ENCODE results near the gene CACNA1C. TPM values are rescaled to one million over a fixed set of nuclear protein-coding genes. Genes with fewer than 3 reads are reported as not detected.

The CACNA1C gene
- total and polyA plus RNA-seq, 2 of the 4 experiments (the other 2 are of a cell fraction) = 1.6 to 2.6 TPM

DNA sequence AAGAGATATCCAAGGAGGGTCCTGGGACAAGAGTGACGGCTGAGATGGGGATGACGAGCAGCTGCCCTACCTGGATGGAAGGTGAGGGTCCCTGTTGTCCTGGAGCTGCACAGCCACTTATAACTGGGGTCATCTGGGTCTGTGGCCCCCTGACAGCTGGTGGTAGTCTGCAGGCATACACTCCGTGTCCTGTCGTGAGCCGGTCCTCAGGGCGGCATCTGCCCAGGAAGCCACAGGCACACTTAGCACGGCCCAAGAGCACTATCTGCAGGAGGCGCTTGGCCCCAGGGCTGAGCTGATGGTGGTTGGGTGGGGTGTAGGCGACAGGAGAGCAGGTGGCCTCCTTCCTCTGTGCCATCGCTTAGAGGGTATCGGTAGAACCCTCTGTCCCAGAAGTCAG lies 248.1 kb downstream of the CACNA1C start:
- Histone ChIP-seq H2AK9ac (replicated peaks; ENCODE audit: low read depth, low read length, poor library complexity) (no peak overlapping the region), H3K36me3 (ENCODE audit: control insufficient read depth, insufficient read depth, low read length) (no peaks in the 10 kb centered on the region), H4K91ac (ENCODE audit: insufficient read depth, low read depth, low read length) (peak overlapping the region; percentile 91), H3K4me3 (ENCODE audit: insufficient read depth, low read depth, low read length) (no peak overlapping the region), H2AK5ac (ENCODE audit: low read depth, low read length) (peak overlapping the region; percentile 22; the same call in 1 of the 2 replicates), H3K23ac (ENCODE audit: low read depth, low read length) (no peak overlapping the region), H2BK5ac (ENCODE audit: low read depth, low read length, poor library complexity, severe bottlenecking) (peak overlapping the region; percentile 88), H3K14ac (replicated peaks; ENCODE audit: low read depth, low read length) (peak overlapping the region; percentile 56; the same call in 1 of the 2 replicates), H2BK20ac (ENCODE audit: low read depth, low read length) (peak overlapping the region; percentile 82), H3K9me3 (ENCODE audit: control insufficient read depth, insufficient read depth, low read length) (no peaks in the 10 kb centered on the region), H2BK120ac (ENCODE audit: low read depth, low read length) (peak overlapping the region; percentile 84), H3K9ac (ENCODE audit: low read depth, low read length) (no peak overlapping the region), H3K18ac (ENCODE audit: low read depth, low read length) (peak overlapping the region; percentile 68), H4K20me1 (ENCODE audit: insufficient read depth, low read length) (peaks cover 4% of the 10 kb centered on the region; the same call in 1 of the 2 replicates), H3K9me1 (ENCODE audit: insufficient read depth, low read length) (peaks cover 14% of the 10 kb centered on the region), H3K4ac (ENCODE audit: low read depth, low read length) (peak overlapping the region; percentile 89), H3K79me1 (ENCODE audit: low read depth in 1 of 2, low read length in 2 of 2) (peaks cover 4 to 9% of the 10 kb centered on the region in 2 experiments; a peak in 2 of 4 replicates), H4K8ac (ENCODE audit: low read depth in 2 of 2, low read length in 2 of 2) (peak overlapping the region; percentile 34 to 61; a peak in 3 of 4 replicates), H2AFZ (replicated peaks; ENCODE audit: low read length, poor library complexity) (no peak overlapping the region), H3K27ac (ENCODE audit: insufficient read depth, low read length) (peak overlapping the region; percentile 86; the same call in 1 of the 2 replicates), H3K4me1 (ENCODE audit: control insufficient read depth, insufficient read depth, low read length) (peaks cover 31% of the 10 kb centered on the region), H3K27me3 (ENCODE audit: control insufficient read depth, insufficient read depth, low read length) (no peaks in the 10 kb centered on the region), H4K5ac (ENCODE audit: low read depth, low read length) (peak overlapping the region; percentile 62), H3K56ac (ENCODE audit: extremely low read depth, insufficient read depth, low read length) (no peak overlapping the region), H3K4me2 (ENCODE audit: low read depth, low read length) (no peak overlapping the region), H2BK15ac (ENCODE audit: low read depth, low read length) (peak overlapping the region; percentile 84; the same call in 2 of the 3 replicates)
- 97% methylated on average over 6 of the region's 11 CpGs; no CpG with 5 or more reads in 1 of the 2 experiments for WGBS, 2 experiments (ENCODE audit: extremely low coverage in 2 of 2, insufficient read length in 1 of 2)
- ATAC-seq (ENCODE audit: low read depth) (no peak), DNase-seq (no peak)
- BruUV-seq (replicated peaks) = no TSS peak
- ChIA-PET POLR2A (ENCODE audit: unreplicated experiment) (no interaction called here), CTCF (no interaction called here)
- in situ Hi-C loops (cut with MboI; ENCODE audit: low sequenced_read_pairs) = no loop called here
- intact Hi-C loops (cut with micrococcal nuclease) = loop anchor here (5.0 kb wide), 1 partner anchor 96 kb away; no protein-coding TSS in a partner anchor
- TF ChIP-seq NFE2L2 (IDR thresholded peaks at IDR 0.05; ENCODE audit: low read depth, low read length) (no peak), FOS (IDR thresholded peaks at IDR 0.05; ENCODE audit: low read depth, low read length) (no peak), SMC3 (IDR thresholded peaks at IDR 0.05; ENCODE audit: low read depth, low read length) (no peak), RFX5 (IDR thresholded peaks at IDR 0.05; ENCODE audit: low read depth, low read length) (no peak), CEBPB (IDR thresholded peaks at IDR 0.05; ENCODE audit: low read depth, low read length) (no peak), RAD21 (IDR thresholded peaks at IDR 0.05; ENCODE audit: low read length) (no peak), CTCF (conservative IDR thresholded peaks at IDR 0.05; ENCODE audit: low read depth, low read length) (no peak), MXI1 (IDR thresholded peaks at IDR 0.05; ENCODE audit: borderline replicate concordance, low read depth, low read length) (no peak), MAZ (IDR thresholded peaks at IDR 0.05; ENCODE audit: borderline replicate concordance, low read depth, low read length) (no peak), MAFK (IDR thresholded peaks at IDR 0.05; ENCODE audit: low read depth, low read length) (no peak)
- dilution Hi-C loops (cut with HindIII; ENCODE audit: low sequenced_read_pairs, unreplicated experiment) = no loop called here

All from IMR-90 (cell line).